Astrocyte of the cerebellum (primary cell): ENCODE data around the gene RAB22A.

ENCODE experiments used
- DNase-seq: peaks from one replicate; pipeline ENCODE4 v3.0.0-alpha.2; 2011; ENCODE audit warnings: low read depth
- H3K4me3 ChIP-seq: 2 replicates; pipeline ENCODE4 v1.5.1; 2011; ENCODE audit warnings: mild to moderate bottlenecking, low read depth, low read length, moderate library complexity
- in situ Hi-C: cut with HindIII; loops from 2 replicates; pipeline ENCODE4 v1.10.0; 2017; ENCODE audit warnings: low sequenced_read_pairs
- TF ChIP-seq, protein P1 (sequence below): IDR thresholded peaks from 2 replicates; pipeline ENCODE4 v1.5.1; 2012; ENCODE audit warnings: low read length, low read depth, moderate library complexity, mild to moderate bottlenecking; ENCODE audit errors: missing control alignments

RAB22A gene

DNA sequence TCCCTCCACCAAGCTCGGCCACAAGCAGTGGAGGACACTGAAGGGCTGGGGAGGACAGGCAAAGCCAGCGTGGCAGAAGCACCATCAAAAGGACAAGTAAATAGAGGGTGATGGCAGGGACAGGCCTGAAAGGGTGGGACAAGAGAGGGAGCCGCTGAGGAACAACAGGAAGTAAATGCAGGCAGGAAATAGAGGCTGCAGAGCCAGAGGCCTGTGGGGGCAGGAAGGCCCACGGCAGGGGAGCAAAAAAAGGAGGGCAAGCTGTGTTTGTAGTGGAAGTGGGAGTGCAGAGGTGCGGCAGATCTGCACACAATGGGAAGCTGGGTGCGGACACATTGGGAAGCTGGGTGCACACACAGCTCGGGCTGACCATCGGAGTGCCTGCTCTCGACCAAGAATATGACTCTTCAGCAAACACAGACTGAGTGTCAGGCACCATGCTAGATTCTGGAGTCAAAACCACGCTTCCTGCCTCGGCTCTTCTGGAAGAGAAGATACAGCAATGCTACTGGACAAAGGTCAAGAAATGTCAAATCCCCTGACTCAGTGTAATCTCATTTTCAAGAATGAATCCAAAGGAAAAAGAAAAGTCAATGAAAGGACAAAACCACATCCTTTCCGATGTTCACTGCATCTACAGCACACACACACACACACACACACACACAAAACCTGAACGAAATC is 40.4 kb upstream of the RAB22A start:
- in situ Hi-C loops, result no loop called here
- no peak for DNase-seq
- TF ChIP-seq, protein P1, sequence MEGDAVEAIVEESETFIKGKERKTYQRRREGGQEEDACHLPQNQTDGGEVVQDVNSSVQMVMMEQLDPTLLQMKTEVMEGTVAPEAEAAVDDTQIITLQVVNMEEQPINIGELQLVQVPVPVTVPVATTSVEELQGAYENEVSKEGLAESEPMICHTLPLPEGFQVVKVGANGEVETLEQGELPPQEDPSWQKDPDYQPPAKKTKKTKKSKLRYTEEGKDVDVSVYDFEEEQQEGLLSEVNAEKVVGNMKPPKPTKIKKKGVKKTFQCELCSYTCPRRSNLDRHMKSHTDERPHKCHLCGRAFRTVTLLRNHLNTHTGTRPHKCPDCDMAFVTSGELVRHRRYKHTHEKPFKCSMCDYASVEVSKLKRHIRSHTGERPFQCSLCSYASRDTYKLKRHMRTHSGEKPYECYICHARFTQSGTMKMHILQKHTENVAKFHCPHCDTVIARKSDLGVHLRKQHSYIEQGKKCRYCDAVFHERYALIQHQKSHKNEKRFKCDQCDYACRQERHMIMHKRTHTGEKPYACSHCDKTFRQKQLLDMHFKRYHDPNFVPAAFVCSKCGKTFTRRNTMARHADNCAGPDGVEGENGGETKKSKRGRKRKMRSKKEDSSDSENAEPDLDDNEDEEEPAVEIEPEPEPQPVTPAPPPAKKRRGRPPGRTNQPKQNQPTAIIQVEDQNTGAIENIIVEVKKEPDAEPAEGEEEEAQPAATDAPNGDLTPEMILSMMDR, result no peak
- H3K4me3 ChIP-seq, result no peak overlapping the region

DNA sequence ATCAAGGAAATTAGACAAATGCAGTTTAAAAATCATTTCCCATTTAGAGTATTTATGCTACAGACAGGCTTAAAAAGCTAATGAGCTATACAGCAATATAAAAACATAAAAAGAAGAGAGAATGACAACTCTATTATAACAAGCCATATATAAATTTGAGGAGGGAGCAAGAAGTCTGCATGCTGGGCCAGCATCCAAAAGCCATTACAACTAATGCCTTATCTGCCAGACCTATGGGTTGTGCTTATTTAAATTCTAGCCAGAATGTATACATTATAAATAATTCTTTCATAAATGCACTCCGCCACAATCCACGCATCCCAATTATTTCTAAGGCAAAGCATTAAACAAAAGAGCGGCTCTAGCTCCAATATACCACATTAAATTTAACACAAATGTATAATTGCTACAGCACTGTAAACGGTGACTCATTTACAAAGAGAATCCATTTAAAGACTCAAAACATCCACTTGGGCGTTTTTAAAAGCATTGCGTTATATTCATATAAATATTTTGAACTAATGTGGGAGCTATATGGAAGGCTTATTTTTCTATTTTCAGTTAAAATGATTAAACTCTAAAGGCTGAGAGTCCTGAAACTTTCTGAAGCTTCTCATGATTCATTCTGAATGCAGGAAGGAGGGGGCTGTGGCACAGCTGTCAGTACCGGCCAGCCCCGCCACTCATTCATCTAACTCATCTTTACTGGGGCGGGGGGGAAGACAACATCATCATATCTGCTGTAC is 37.7 kb upstream of the RAB22A start:
- TF ChIP-seq, protein P1, result no peak
- no peak for DNase-seq
- no peak overlapping the region for H3K4me3 ChIP-seq
- in situ Hi-C loops, result no loop called here

DNA sequence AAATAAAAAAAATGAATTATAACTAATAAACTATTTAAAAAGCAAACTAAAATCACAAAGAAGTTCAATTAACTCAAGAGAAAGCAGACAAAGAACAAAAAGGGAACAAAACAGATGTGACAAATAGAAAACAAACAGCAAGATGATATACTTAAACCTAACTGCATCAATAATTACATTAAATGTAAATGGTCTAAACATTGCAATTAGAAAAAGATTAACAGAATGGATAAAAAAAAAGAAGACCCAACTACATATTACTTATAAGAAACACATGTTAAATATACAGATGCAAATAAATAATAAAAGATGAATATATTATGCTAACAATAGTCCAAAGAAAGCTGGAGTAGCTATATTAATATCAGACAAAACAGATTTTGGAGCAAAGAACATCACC is 35.1 kb upstream of the RAB22A start:
- in situ Hi-C loops, result no loop called here
- no peak for DNase-seq
- no peak overlapping the region for H3K4me3 ChIP-seq
- TF ChIP-seq, protein P1, result no peak

GRCh38 chr20:58277107-58277506 is 32.4 kb upstream of the RAB22A start:
- in situ Hi-C loops, result no loop called here
- TF ChIP-seq, protein P1, result no peak
- DNase-seq, result no peak
- H3K4me3 ChIP-seq, result no peak overlapping the region

- no peak overlapping the region for H3K4me3 ChIP-seq
- in situ Hi-C loops, result no loop called here
- no peak for DNase-seq
- TF ChIP-seq, protein P1, result no peak
Observed at GRCh38 chr20:58277578-58278472, 31.7 kb upstream of the RAB22A start.

DNA sequence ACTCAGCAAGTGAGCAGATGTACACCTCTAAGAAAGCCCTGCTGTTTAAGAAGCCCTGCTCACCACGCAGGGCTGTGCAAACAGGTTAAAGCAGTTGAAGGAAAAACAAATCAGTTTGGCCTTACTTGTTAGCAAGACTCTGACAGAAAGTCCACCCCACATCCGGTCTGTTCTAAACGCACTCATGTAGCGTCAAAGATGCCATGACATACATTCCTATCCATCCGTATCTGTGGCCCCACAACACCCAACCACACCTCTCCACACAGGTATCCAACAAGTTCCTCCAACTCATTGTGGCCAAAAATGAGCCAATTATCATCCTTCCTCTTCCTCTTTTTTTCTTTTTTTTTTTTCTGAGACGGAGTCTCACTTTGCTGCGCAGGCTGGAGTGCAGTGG is 22.8 kb upstream of the RAB22A start:
- in situ Hi-C loops, result no loop called here
- TF ChIP-seq, protein P1, result no peak
- H3K4me3 ChIP-seq, result no peak overlapping the region
- DNase-seq, result no peak
